T-helper 17 cell (primary cell): ENCODE results near the gene NUDT21. TPM values are rescaled to one million over a fixed set of nuclear protein-coding genes. Genes with fewer than 3 reads are reported as not detected.

Source experiments
- ATAC-seq: fragments of 150-1000 bp; cut with Tn5 transposase; 2 replicates; pipeline ENCODE4 v1.10.0; 2021; ENCODE audit warnings: mild to moderate bottlenecking, moderate library complexity
- DNase-seq, 3 donors: peaks; one replicate each; pipeline versions ENCODE4 v3.0.0 to v3.0.0-alpha.2; 2020 to 2021
- H3K9me3 ChIP-seq: one replicate; pipeline ENCODE4 v1.7.0; 2013; ENCODE audit warnings: low read length, mild to moderate bottlenecking; ENCODE audit not compliant: control insufficient read depth, poor library complexity, severe bottlenecking
- H3K27ac Mint-ChIP-seq: one replicate; pipeline ENCODE4 v1.8.0; 2022; ENCODE audit warnings: mild to moderate bottlenecking, moderate library complexity, mixed read lengths
- H3K27me3 Mint-ChIP-seq: one replicate; pipeline ENCODE4 v1.8.0; 2022; ENCODE audit warnings: mixed read lengths
- H3K36me3 Mint-ChIP-seq: one replicate; pipeline ENCODE4 v1.8.0; 2022; ENCODE audit warnings: low read depth, mixed read lengths
- H3K4me1 Mint-ChIP-seq: one replicate; pipeline ENCODE4 v1.8.0; 2022; ENCODE audit warnings: mild to moderate bottlenecking, mixed read lengths
- H3K4me3 Mint-ChIP-seq: one replicate; pipeline ENCODE4 v1.8.0; 2022; ENCODE audit warnings: mild to moderate bottlenecking, moderate library complexity, mixed read lengths
- total RNA-seq, 4 donors: library from RNA in 2 of 4; stranded (reverse) in 2 of 4; gene quantifications; one replicate each; pipeline ENCODE4 v1.2.3 and lab custom pipeline; 2022 to 2026

Gene NUDT21
- total RNA-seq, 2 donors from 2014 or later, result 84.8 to 92.2 TPM

GRCh38 chr16:56477096-56477878 is 26.2 kb upstream of the NUDT21 start:
- DNase-seq (no peak), ATAC-seq (no peak)
- H3K9me3 ChIP-seq, result no peaks in the 10 kb centered on the region
- Mint-ChIP-seq H3K4me1 (peaks cover 3% of the 10 kb centered on the region), H3K27ac (no peak overlapping the region), H3K27me3 (no peaks in the 10 kb centered on the region), H3K4me3 (no peak overlapping the region), H3K36me3 (no peaks in the 10 kb centered on the region)

DNA sequence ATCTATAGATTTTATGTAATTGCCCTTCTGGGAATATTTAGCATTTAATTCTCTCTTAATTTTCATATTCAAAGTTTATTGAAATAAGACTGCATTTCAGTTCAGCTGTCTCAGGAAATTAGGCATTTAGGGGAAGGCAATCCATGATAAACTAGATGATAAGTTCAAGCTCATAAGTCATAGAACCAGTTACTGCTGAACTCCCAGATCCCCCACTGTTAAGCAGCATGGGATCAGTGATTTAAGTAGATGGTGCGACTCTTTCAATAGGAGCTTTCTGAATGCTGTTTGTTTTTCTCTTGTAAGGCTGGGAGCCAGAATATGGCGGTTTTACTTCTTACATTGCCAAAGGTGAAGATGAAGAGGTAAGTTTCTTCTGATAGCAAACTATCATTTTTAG is 24.1 kb upstream of the NUDT21 start:
- no peaks in the 10 kb centered on the region for H3K9me3 ChIP-seq
- H3K36me3 Mint-ChIP-seq, result peaks cover 5% of the 10 kb centered on the region
- H3K4me1 Mint-ChIP-seq, result peaks cover 3% of the 10 kb centered on the region
- DNase-seq (no peak), ATAC-seq (no peak)
- H3K27me3 Mint-ChIP-seq, result no peaks in the 10 kb centered on the region
- no peak overlapping the region for H3K4me3 Mint-ChIP-seq
- no peak overlapping the region for H3K27ac Mint-ChIP-seq

DNA sequence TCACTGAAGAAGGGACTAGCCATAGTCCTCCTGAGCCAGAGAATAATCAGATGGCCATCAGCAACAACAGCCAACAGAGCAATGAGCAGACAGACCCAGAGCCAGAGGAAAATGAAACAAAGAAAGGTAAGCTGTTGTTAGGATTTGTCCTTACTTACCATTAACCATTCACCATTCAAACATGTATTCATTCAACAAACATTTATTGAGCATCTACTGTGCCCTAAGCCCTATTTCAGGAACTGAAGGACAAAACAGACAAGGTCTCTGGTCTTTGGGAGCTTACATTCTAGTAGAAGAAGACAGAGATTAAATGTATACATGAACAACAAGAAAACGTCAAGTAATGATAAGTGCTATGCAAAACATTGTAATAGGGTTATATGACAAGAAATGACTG is 19.5 kb upstream of the NUDT21 start:
- peaks cover 15% of the 10 kb centered on the region for H3K36me3 Mint-ChIP-seq
- H3K27me3 Mint-ChIP-seq, result no peaks in the 10 kb centered on the region
- no peak overlapping the region for H3K4me3 Mint-ChIP-seq
- H3K9me3 ChIP-seq, result no peaks in the 10 kb centered on the region
- H3K27ac Mint-ChIP-seq, result no peak overlapping the region
- H3K4me1 Mint-ChIP-seq, result peaks cover 2% of the 10 kb centered on the region
- ATAC-seq, result no peak
- DNase-seq, result no peak

- H3K4me1 Mint-ChIP-seq, result peaks cover 2% of the 10 kb centered on the region
- H3K36me3 Mint-ChIP-seq, result peaks cover 15% of the 10 kb centered on the region
- H3K27me3 Mint-ChIP-seq, result no peaks in the 10 kb centered on the region
- H3K9me3 ChIP-seq, result no peaks in the 10 kb centered on the region
- DNase-seq, result no peak
- H3K4me3 Mint-ChIP-seq, result no peak overlapping the region
- no peak for ATAC-seq
- no peak overlapping the region for H3K27ac Mint-ChIP-seq
Measured at GRCh38 chr16:56470232-56470631, 19.1 kb upstream of the NUDT21 start.

DNA sequence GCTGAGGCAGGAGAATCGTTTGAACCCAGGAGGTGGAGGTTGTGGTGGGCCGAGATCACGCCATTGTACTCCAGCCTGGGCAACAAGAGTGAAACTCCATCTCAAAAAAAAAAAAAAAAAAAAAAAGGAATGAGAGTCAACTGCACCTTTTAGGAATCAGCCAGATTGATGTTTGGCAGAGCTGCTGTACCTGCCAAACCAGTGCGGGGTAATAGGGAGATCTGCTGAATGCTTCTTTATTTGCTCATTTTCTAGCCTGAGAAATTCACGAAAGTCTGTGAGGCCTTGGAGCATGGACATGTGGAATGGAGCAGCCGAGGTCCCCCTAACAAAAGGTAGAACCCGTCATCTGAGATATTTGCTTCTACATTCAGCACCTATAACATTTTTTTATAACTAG is 18.6 kb upstream of the NUDT21 start:
- DNase-seq (no peak), ATAC-seq (no peak)
- Mint-ChIP-seq H3K27me3 (no peaks in the 10 kb centered on the region), H3K4me1 (peaks cover 2% of the 10 kb centered on the region), H3K4me3 (no peak overlapping the region), H3K36me3 (peaks cover 15% of the 10 kb centered on the region), H3K27ac (no peak overlapping the region)
- no peaks in the 10 kb centered on the region for H3K9me3 ChIP-seq

- Mint-ChIP-seq H3K27me3 (no peaks in the 10 kb centered on the region), H3K4me1 (peaks cover 2% of the 10 kb centered on the region), H3K4me3 (no peak overlapping the region), H3K36me3 (peaks cover 17% of the 10 kb centered on the region), H3K27ac (no peak overlapping the region)
- no peak for ATAC-seq
- no peak for DNase-seq
- H3K9me3 ChIP-seq, result no peaks in the 10 kb centered on the region
Measured at GRCh38 chr16:56468800-56469199, 17.7 kb upstream of the NUDT21 start.

GRCh38 chr16:56466344-56466743 is 15.2 kb upstream of the NUDT21 start:
- ATAC-seq (no peak), DNase-seq (no peak)
- H3K27ac Mint-ChIP-seq, result peak overlapping the region; percentile 34
- no peaks in the 10 kb centered on the region for H3K27me3 Mint-ChIP-seq
- peaks cover 15% of the 10 kb centered on the region for H3K36me3 Mint-ChIP-seq
- H3K4me3 Mint-ChIP-seq, result no peak overlapping the region
- peaks cover 5% of the 10 kb centered on the region for H3K4me1 Mint-ChIP-seq
- no peaks in the 10 kb centered on the region for H3K9me3 ChIP-seq

DNA sequence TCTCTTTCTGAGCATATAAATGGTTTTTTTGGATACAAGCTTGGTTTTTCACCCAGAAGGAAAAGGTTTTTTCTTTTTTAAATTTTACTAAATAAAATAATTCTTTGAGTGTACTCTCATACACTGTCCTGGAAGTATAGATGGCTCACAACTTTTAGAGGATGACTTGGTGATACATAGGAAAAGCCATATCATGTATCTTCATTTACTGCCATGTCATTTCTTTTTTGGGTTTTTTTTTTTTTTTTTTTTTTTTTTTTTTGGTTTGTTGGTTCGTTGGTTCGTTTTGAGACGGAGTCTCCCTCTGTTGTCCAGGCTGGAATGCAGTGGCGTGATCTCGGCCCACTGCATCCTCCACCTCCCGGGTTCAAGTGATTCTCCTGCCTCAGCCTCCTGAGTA is 12.0 kb upstream of the NUDT21 start:
- H3K27ac Mint-ChIP-seq, result no peak overlapping the region
- DNase-seq (no peak), ATAC-seq (no peak)
- H3K36me3 Mint-ChIP-seq, result peaks cover 7% of the 10 kb centered on the region
- H3K4me3 Mint-ChIP-seq, result no peak overlapping the region
- H3K4me1 Mint-ChIP-seq, result peaks cover 5% of the 10 kb centered on the region
- no peaks in the 10 kb centered on the region for H3K9me3 ChIP-seq
- no peaks in the 10 kb centered on the region for H3K27me3 Mint-ChIP-seq

DNA sequence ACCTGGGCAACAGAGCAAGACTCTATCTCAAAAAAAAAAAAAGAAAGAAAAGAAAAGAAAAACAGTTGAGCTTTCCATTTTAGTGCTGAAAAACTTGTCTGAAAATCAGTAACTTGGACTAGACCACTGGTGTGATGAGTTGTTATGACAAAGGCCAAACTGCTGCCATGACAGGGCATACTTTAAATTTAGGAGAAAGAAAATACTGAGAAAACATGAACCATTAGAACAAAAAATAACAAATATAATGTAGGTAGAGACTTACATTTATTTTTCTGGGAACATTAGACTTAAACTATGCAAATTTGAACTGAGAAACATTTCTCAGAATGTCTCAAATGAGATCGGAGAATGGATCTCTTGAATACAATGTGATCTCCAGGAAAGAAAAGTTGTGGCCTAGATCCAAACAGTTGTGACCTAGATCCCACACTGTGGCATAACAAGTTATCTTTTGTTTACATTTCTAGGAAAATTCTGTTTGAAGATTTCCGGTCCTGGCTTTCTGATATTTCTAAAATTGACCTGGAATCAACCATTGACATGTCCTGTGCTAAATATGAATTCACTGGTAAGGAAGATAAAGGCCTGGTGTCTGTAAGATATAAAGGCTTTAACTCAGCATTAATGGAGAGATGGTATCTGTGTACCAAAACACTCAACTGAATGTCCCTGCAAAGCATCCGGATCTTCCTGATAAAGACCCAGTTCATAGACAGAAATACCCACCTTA is 11.1 kb upstream of the NUDT21 start:
- ATAC-seq (no peak), DNase-seq (no peak)
- Mint-ChIP-seq H3K4me1 (peaks cover 9% of the 10 kb centered on the region), H3K36me3 (peaks cover 10% of the 10 kb centered on the region), H3K4me3 (no peak overlapping the region), H3K27me3 (no peaks in the 10 kb centered on the region), H3K27ac (peak overlapping the region; percentile 78)
- H3K9me3 ChIP-seq, result no peaks in the 10 kb centered on the region

- DNase-seq (no peak), ATAC-seq (no peak)
- peaks cover 12% of the 10 kb centered on the region for H3K36me3 Mint-ChIP-seq
- H3K27me3 Mint-ChIP-seq, result no peaks in the 10 kb centered on the region
- H3K9me3 ChIP-seq, result no peaks in the 10 kb centered on the region
- no peak overlapping the region for H3K27ac Mint-ChIP-seq
- H3K4me3 Mint-ChIP-seq, result no peak overlapping the region
- peaks cover 13% of the 10 kb centered on the region for H3K4me1 Mint-ChIP-seq
Measured at GRCh38 chr16:56460101-56460500, 9.0 kb upstream of the NUDT21 start.

DNA sequence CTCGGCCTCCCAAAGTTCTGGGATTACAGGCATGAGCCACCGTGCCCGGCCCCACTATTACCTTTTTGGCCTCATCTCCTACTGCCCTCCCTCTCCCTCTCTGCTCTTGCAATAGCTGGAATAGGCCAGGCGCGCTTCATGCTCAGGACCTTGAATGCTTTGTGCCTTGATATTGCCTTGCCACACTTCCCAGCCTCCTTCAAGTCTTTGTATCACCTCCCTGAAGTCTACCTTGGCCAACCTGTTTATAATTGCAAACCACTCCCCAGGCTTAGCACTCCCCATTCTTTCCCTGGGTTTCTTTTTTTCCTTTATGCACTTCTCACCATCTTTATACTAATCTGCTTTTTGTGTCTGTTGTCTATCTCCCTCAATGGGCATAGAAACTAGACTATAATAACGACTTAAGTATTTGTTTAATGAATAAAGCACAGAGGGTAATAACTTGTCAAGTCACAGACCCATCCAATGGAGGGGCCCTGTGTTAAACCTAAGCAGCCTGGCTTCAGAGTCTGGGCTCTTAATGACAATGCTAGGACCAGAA is 6.9 kb upstream of the NUDT21 start:
- Mint-ChIP-seq H3K36me3 (peaks cover 13% of the 10 kb centered on the region), H3K4me3 (no peak overlapping the region), H3K27ac (no peak overlapping the region), H3K4me1 (peaks cover 17% of the 10 kb centered on the region), H3K27me3 (no peaks in the 10 kb centered on the region)
- DNase-seq, result no peak
- ATAC-seq, result no peak
- H3K9me3 ChIP-seq, result no peaks in the 10 kb centered on the region

DNA sequence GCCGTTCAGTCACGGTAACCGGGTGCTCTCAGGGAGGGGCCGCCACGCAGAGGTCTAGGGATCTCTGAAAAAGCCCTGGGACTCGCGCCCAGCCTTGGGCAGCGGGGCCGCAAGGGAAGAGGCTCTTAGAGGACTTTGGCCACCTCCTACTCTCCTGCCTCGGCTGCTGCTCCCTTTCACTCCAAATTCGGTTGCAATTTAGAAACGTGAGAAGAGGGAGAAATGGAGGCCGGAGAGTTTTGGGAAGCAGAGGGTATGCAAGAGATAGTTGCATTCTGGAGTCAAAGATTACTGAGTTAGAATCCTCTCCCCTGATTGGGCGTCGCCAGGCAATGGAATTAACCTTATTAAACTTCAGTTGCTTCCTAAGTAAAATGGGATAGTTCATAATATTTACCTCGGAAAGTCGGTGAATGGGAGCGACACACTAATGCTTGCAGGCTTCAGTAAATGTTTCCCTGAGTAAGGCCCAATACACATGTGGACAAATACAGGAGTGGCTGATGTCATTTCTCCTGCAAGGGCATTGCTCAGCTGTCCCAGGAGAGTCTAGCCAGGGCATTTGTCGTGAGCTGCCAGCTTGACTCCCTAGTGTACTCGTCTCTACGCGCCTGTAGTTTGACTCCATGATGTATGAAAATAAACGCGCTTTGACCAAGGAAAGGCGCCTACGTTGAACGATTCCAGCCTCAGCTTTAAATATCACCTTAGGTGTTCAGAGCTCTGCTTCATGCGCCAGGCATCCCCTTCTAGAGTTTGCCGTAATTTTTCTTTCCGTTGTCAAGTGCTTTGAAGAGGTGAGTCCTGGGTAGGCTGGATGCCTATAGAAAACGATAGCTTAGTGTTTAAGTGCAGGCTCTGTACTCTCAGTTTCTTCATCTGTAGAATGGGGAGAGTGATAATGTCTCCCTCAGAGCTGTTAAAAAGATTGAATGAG is 889 bp upstream of the NUDT21 start:
- Mint-ChIP-seq H3K36me3 (peaks cover 18% of the 10 kb centered on the region), H3K27me3 (no peaks in the 10 kb centered on the region), H3K4me3 (peak overlapping the region; percentile 100), H3K4me1 (peaks cover 45% of the 10 kb centered on the region), H3K27ac (peak overlapping the region; percentile 98)
- H3K9me3 ChIP-seq, result no peaks in the 10 kb centered on the region
- ATAC-seq, result peak; percentile 47
- no peak for DNase-seq
